SK-N-SH (cell line): ENCODE measurements around the gene ZMIZ1. TPM values are rescaled to one million over a fixed set of nuclear protein-coding genes. Genes with fewer than 3 reads are reported as not detected.
A peak's percentile ranks its signal among the peaks of the same experiment; 100 is the strongest.

Experiments
- CTCF ChIA-PET: fragments of 300-600, 350-600 bp; formaldehyde crosslinking; extraction: SDS; loops from one replicate; lab custom pipeline; 2021; lab: Yijun Ruan, JAX
- POLR2A ChIA-PET: fragments of 350-600 bp; sonication (Branson Sonifier 250); formaldehyde crosslinking; extraction: SDS; loops from one replicate; lab custom pipeline; 2020; ENCODE audit warnings: antibody characterized with exemption, inconsistent platforms; lab: Yijun Ruan, JAX
- DNase-seq: peaks from one replicate; pipeline ENCODE4 v3.0.0; 2012
- H2AFZ ChIP-seq: fragments of 200-600 bp; sonication (generic); 2 replicates; pipeline ENCODE4 v1.8.1; 2016; ENCODE audit warnings: antibody characterized with exemption, mild to moderate bottlenecking, low read depth
- H3F3A ChIP-seq: fragments of 200-600 bp; sonication (generic); replicated peaks from 2 replicates; pipeline ENCODE3; 2016; ENCODE audit warnings: antibody characterized with exemption, mild to moderate bottlenecking; ENCODE audit not compliant: insufficient read depth
- H3K27ac ChIP-seq, 2 experiments: fragments of 200-500 bp in 1 of 2; fragments of 200-600 bp in 1 of 2; sonication (Bioruptor generic) in 1 of 2; sonication (generic), shearing (Covaris generic) in 1 of 2; 2 replicates each; pipeline versions ENCODE4 v1.5.1 to v1.6.1; 2014 to 2016; ENCODE audit warnings: low read depth in 2 of 2, inconsistent platforms in 1 of 2, low read length in 1 of 2, mild to moderate bottlenecking in 1 of 2, mixed read lengths in 1 of 2
- H3K27me3 ChIP-seq: fragments of 200-600 bp; sonication (generic), shearing (Covaris generic); 2 replicates; pipeline ENCODE4 v1.6.1; 2016; ENCODE audit warnings: mixed run types; ENCODE audit not compliant: insufficient read depth
- H3K36me3 ChIP-seq, 2 experiments: fragments of 200-500 bp in 1 of 2; fragments of 200-600 bp in 1 of 2; sonication (Bioruptor generic) in 1 of 2; sonication (generic) in 1 of 2; replicated peaks in 1 of 2; 2 replicates each; pipeline versions ENCODE3 to v1.5.1; 2014 to 2016; ENCODE audit warnings: low read length in 1 of 2, mild to moderate bottlenecking in 1 of 2; ENCODE audit not compliant: insufficient read depth in 2 of 2, control insufficient read depth in 1 of 2
- H3K4me1 ChIP-seq, 2 experiments: fragments of 200-500 bp in 1 of 2; fragments of 200-600 bp in 1 of 2; sonication (Bioruptor generic) in 1 of 2; sonication (generic), shearing (Covaris generic) in 1 of 2; 2 replicates each; pipeline versions ENCODE4 v1.5.1 to v1.6.1; 2014 to 2016; ENCODE audit warnings: low read depth in 1 of 2, low read length in 1 of 2, mixed run types in 1 of 2; ENCODE audit not compliant: insufficient read depth in 2 of 2, control insufficient read depth in 1 of 2
- H3K4me2 ChIP-seq: fragments of 200-600 bp; sonication (generic), shearing (Covaris generic); 2 replicates; pipeline ENCODE4 v1.6.1; 2017; ENCODE audit warnings: mixed run types
- H3K4me3 ChIP-seq, 2 experiments: fragments of 200-500 bp in 1 of 2; fragments of 200-600 bp in 1 of 2; sonication (Bioruptor generic) in 1 of 2; sonication (generic), shearing (Covaris generic) in 1 of 2; 2 replicates each; pipeline versions ENCODE4 v1.5.1 to v1.8.1; 2014 to 2016; ENCODE audit warnings: low read depth in 2 of 2, inconsistent platforms in 1 of 2, low read length in 1 of 2, mild to moderate bottlenecking in 1 of 2, mixed read lengths in 1 of 2, moderate library complexity in 1 of 2
- H3K79me2 ChIP-seq: fragments of 200-600 bp; sonication (generic); 2 replicates; pipeline ENCODE4 v1.8.1; 2017; ENCODE audit warnings: mild to moderate bottlenecking; ENCODE audit not compliant: insufficient read depth
- H3K9ac ChIP-seq: fragments of 200-600 bp; sonication (generic); 2 replicates; pipeline ENCODE4 v1.6.1; 2017; ENCODE audit warnings: mixed run types
- H3K9me2 ChIP-seq: fragments of 200-600 bp; sonication (generic); 2 replicates; pipeline ENCODE4 v1.6.1; 2017; ENCODE audit warnings: mixed run types
- H3K9me3 ChIP-seq: fragments of 200-600 bp; sonication (generic); 2 replicates; pipeline ENCODE4 v1.6.1; 2017; ENCODE audit warnings: mixed run types, mild to moderate bottlenecking, moderate library complexity
- H4K20me1 ChIP-seq: fragments of 200-600 bp; sonication (generic); 2 replicates; pipeline ENCODE4 v1.6.1; 2017; ENCODE audit warnings: mild to moderate bottlenecking, mixed run types; ENCODE audit not compliant: insufficient read depth
- CHD2 ChIP-seq: fragments of 150-350 bp; IDR thresholded peaks from 2 replicates; pipeline ENCODE4 v1.6.1; 2018; ENCODE audit warnings: low read length; ENCODE audit not compliant: partially characterized antibody
- EZH2phosphoT487 ChIP-seq: fragments of 200-600 bp; sonication (generic); IDR thresholded peaks from 2 replicates; pipeline ENCODE4 v1.6.1; 2017; ENCODE audit warnings: low read depth, mixed run types, mild to moderate bottlenecking, antibody characterized with exemption, moderate library complexity, borderline replicate concordance
- FOXJ3 ChIP-seq: sonication (generic); formaldehyde crosslinking; IDR thresholded peaks from 2 replicates; pipeline ENCODE4 v1.5.1; 2020; ENCODE audit warnings: mild to moderate bottlenecking, missing genetic modification reagents
- JUND ChIP-seq: IDR thresholded peaks from 2 replicates; pipeline ENCODE4 v1.4.0; 2012
- MXI1 ChIP-seq: IDR thresholded peaks from 2 replicates; pipeline ENCODE4 v1.6.1; 2012; ENCODE audit warnings: mild to moderate bottlenecking, low read depth, low read length, improper control_type of control experiment
- RFX5 ChIP-seq: IDR thresholded peaks from 2 replicates; pipeline ENCODE4 v1.6.1; 2012; ENCODE audit warnings: mild to moderate bottlenecking, improper control_type of control experiment, low read length
- TCF12 ChIP-seq: IDR thresholded peaks from 2 replicates; pipeline ENCODE4 v1.4.0; 2012
- WGBS: methylation state at CpG from one replicate; pipeline ENCODE4 v1.1.6; 2017; ENCODE audit warnings: low lambda C conversion rate; 5-methylcytosine and 5-hydroxymethylcytosine counted together
- polyA plus RNA-seq, 3 experiments: library from polyadenylated mRNA; depleted of rRNA; stranded (reverse); fragments of >200 nt; gene quantifications; 2 replicates each; pipeline ENCODE4 v1.2.3, GENCODE V29; 2012
- TF ChIP-seq, protein P1 (sequence below): IDR thresholded peaks from 2 replicates; pipeline ENCODE4 v1.4.0; 2012; ENCODE audit warnings: low read depth, borderline replicate concordance
- TF ChIP-seq, protein P2 (sequence below): IDR thresholded peaks from 2 replicates; pipeline ENCODE4 v1.4.0; 2012; ENCODE audit warnings: low read depth, borderline replicate concordance

The ZMIZ1 gene
- polyA plus RNA-seq, 1 of the 3 experiments (the other 2 are of a cell fraction), result 23.5 TPM

DNA sequence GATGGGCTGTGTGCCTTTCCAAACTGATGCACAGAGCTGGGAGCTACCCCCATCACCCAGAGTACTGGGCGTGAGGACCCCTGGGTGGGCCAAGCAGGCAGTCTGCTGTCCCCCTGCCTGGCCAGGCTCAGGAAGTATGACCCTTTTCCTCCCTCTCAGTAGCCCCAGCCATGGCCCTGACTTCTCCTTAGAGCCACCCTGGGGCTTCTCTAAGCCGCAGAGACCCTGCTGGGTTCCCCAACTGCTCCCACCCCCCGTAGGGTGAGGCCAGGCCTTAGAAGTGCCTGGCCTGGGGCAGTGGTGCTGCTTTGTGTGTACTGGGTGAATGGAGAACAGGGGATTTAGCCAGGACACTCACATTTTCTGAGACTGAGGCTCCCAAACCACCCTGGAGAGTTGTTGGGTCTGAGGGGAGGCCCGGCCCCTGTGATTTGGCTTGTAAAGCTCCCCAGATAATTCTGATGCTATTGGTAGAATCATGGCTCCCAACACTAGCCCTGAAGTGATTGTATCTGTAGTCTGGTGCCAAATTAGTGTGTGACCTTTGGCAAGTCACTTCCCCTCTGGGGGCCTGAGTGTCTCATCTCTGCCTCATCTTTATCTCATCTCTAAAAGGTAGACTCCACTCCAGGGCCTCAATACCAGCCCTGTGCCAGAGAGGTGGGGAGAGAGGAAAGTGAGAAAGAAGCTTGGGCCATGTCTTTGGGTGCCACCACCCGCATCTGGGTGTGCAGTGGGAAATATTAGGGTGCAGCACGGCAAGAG is 178.8 kb downstream of the ZMIZ1 start (continued):
- no peak for TF ChIP-seq JUND

GRCh38 chr10:79248341-79249185 is 179.8 kb downstream of the ZMIZ1 start:
- no peaks in the 10 kb centered on the region for H3K9me2 ChIP-seq
- no peak overlapping the region for H2AFZ ChIP-seq
- ChIA-PET POLR2A (interaction anchor here (0.6 to 12.6 kb wide), 7 partner anchors 10 to 811 kb away, joined by 3 to 237 read pairs (median 4); no protein-coding TSS in a partner anchor), CTCF (interaction anchor here (0.6 to 1.9 kb wide), 10 partner anchors 9 to 126 kb away, joined by 3 to 7 read pairs (median 4); no protein-coding TSS in a partner anchor)
- H3K4me3 ChIP-seq, result no peak overlapping the region
- peaks cover 10% of the 10 kb centered on the region for H3F3A ChIP-seq
- peaks cover 99% of the 10 kb centered on the region for H3K79me2 ChIP-seq
- H3K27me3 ChIP-seq, result no peaks in the 10 kb centered on the region
- H3K36me3 ChIP-seq, result peaks cover 0 to 5% of the 10 kb centered on the region in 2 experiments
- 66% methylated on average over 8 of the region's 12 CpGs for WGBS
- H3K9me3 ChIP-seq, result no peaks in the 10 kb centered on the region
- no peak overlapping the region for H3K4me2 ChIP-seq
- peak overlapping the region; percentile 43 to 99; a peak in 3 of 4 replicates for H3K27ac ChIP-seq
- DNase-seq, result peak; percentile 57
- H4K20me1 ChIP-seq, result peaks cover 99% of the 10 kb centered on the region
- no peak for TF ChIP-seq TCF12
- TF ChIP-seq RFX5, result no peak
- no peak for TF ChIP-seq JUND
- TF ChIP-seq, protein P1, sequence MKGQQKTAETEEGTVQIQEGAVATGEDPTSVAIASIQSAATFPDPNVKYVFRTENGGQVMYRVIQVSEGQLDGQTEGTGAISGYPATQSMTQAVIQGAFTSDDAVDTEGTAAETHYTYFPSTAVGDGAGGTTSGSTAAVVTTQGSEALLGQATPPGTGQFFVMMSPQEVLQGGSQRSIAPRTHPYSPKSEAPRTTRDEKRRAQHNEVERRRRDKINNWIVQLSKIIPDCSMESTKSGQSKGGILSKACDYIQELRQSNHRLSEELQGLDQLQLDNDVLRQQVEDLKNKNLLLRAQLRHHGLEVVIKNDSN, result no peak
- TF ChIP-seq, protein P2, sequence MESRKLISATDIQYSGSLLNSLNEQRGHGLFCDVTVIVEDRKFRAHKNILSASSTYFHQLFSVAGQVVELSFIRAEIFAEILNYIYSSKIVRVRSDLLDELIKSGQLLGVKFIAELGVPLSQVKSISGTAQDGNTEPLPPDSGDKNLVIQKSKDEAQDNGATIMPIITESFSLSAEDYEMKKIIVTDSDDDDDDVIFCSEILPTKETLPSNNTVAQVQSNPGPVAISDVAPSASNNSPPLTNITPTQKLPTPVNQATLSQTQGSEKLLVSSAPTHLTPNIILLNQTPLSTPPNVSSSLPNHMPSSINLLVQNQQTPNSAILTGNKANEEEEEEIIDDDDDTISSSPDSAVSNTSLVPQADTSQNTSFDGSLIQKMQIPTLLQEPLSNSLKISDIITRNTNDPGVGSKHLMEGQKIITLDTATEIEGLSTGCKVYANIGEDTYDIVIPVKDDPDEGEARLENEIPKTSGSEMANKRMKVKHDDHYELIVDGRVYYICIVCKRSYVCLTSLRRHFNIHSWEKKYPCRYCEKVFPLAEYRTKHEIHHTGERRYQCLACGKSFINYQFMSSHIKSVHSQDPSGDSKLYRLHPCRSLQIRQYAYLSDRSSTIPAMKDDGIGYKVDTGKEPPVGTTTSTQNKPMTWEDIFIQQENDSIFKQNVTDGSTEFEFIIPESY, result no peak
- peak; percentile 63; the same call in 1 of the 2 replicates for TF ChIP-seq FOXJ3 (CRISPR knock-in tag)
- peak; percentile 8 for TF ChIP-seq CHD2
- TF ChIP-seq EZH2phosphoT487, result no peak
- no peak for TF ChIP-seq MXI1
- no peak overlapping the region for H3K9ac ChIP-seq
- peaks cover 41 to 98% of the 10 kb centered on the region in 2 experiments for H3K4me1 ChIP-seq
